Tibial nerve (tissue), 4 donors: ENCODE data around the gene CFTR.

Source experiments
- CTCF ChIP-seq, 5 experiments: fragments of 200-600 bp in 3 of 5; fragments of 450-650 bp in 2 of 5; sonication (generic) in 3 of 5; IDR thresholded peaks; one replicate each; pipeline ENCODE4 v1.5.1; 2016 to 2019; ENCODE audit warnings: antibody characterized with exemption in 5 of 5, mild to moderate bottlenecking in 3 of 5, moderate library complexity in 2 of 5
- EP300 ChIP-seq, 2 donors: sonication (generic); formaldehyde crosslinking; IDR thresholded peaks; one replicate each; pipeline ENCODE4 v1.6.1; 2017; ENCODE audit warnings: antibody characterized with exemption in 2 of 2, mild to moderate bottlenecking in 1 of 2
- POLR2A ChIP-seq, 2 donors: fragments of 450-650 bp; IDR thresholded peaks; one replicate each; pipeline ENCODE4 v1.6.1; 2017; ENCODE audit warnings: antibody characterized with exemption in 2 of 2, mild to moderate bottlenecking in 2 of 2, moderate library complexity in 2 of 2

- TF ChIP-seq CTCF (IDR thresholded peaks at IDR 0.05) (no peak), POLR2A (IDR thresholded peaks at IDR 0.05) (no peak), EP300 (IDR thresholded peaks at IDR 0.05) (no peak)
These were observed 184.2 kb downstream of the CFTR start for GRCh38 chr7:117664047-117664446.
